Activated CD8-positive, alpha-beta T cell treated with anti-CD3 and anti-CD28 coated beads for 36 hours (primary cell): Measurements from ENCODE around the gene TNFRSF6B. TPM values are rescaled to one million over a fixed set of nuclear protein-coding genes. Genes with fewer than 3 reads are reported as not detected.

ENCODE experiments used
- ATAC-seq: fragments of 200-7000 bp; cut with Tn5 transposase; one replicate; pipeline ENCODE4 v1.10.0; 2021; ENCODE audit warnings: mild to moderate bottlenecking, moderate library complexity
- CTCF ChIA-PET: fragments of 350-600 bp; sonication (Branson Sonifier 250); formaldehyde crosslinking; loops from one replicate; lab custom pipeline; 2021; ENCODE audit warnings: antibody characterized with exemption; lab: Charles Lee
- POLR2A ChIA-PET: fragments of 350-600 bp; sonication (Branson Sonifier 250); formaldehyde crosslinking; loops from one replicate; lab custom pipeline; 2021; ENCODE audit warnings: antibody characterized with exemption; lab: Charles Lee
- DNase-seq: peaks from one replicate; pipeline ENCODE4 v3.0.0-alpha.2; 2020
- H3K27ac Mint-ChIP-seq: one replicate; pipeline ENCODE4 v1.8.0; 2021; ENCODE audit warnings: mild to moderate bottlenecking, mixed read lengths
- H3K27me3 Mint-ChIP-seq: one replicate; pipeline ENCODE4 v1.8.0; 2021; ENCODE audit warnings: mixed read lengths
- H3K36me3 Mint-ChIP-seq: one replicate; pipeline ENCODE4 v1.8.0; 2021; ENCODE audit warnings: low read depth, mixed read lengths
- H3K4me1 Mint-ChIP-seq: one replicate; pipeline ENCODE4 v1.8.0; 2021; ENCODE audit warnings: low read depth, mixed read lengths
- H3K4me3 Mint-ChIP-seq: one replicate; pipeline ENCODE4 v1.8.0; 2021; ENCODE audit warnings: mild to moderate bottlenecking, moderate library complexity, mixed read lengths
- H3K9me3 Mint-ChIP-seq: one replicate; pipeline ENCODE4 v1.8.0; 2021; ENCODE audit warnings: mixed read lengths
- CTCF ChIP-seq: fragments of 200-600 bp; IDR thresholded peaks from one replicate; pipeline ENCODE4 v1.8.0; 2022; ENCODE audit warnings: antibody characterized with exemption, mild to moderate bottlenecking
- intact Hi-C: fragments of 100-400 bp; cut with micrococcal nuclease; formaldehyde crosslinking; loops from one replicate; pipeline ENCODE4 v1.10.0; 2022
- total RNA-seq, 2 experiments: library from RNA; stranded (reverse); gene quantifications; one replicate each; pipeline ENCODE4 v1.2.3, GENCODE V29; 2021

The TNFRSF6B gene
- total RNA-seq, 2 experiments from 2014 or later = not detected

GRCh38 chr20:63737695-63737944 lies 41.2 kb downstream of the TNFRSF6B start:
- Mint-ChIP-seq H3K27ac (no peak overlapping the region), H3K36me3 (peaks cover 11% of the 10 kb centered on the region), H3K9me3 (no peaks in the 10 kb centered on the region), H3K4me1 (peaks cover 26% of the 10 kb centered on the region), H3K27me3 (no peaks in the 10 kb centered on the region), H3K4me3 (peak overlapping the region; percentile 72)
- ATAC-seq (peak; percentile 1), DNase-seq (no peak)
- no peak for TF ChIP-seq CTCF
- POLR2A ChIA-PET = interaction anchor here (1.0 to 2.0 kb wide), 3 partner anchors 30 to 96 kb away, joined by 3 to 12 read pairs (median 3); partner anchors contain the start of genes ARFRP1 and ZGPAT
- intact Hi-C loops = no loop called here
- CTCF ChIA-PET = interaction anchor here (1.2 to 2.4 kb wide), 2 partner anchors 30 to 48 kb away, joined by 4 to 7 read pairs; partner anchors contain the start of genes ARFRP1 and ZGPAT

GRCh38 chr20:63737945-63738686 lies 41.7 kb downstream of the TNFRSF6B start:
- intact Hi-C loops = no loop called here

GRCh38 chr20:63738687-63739129 lies 42.3 kb downstream of the TNFRSF6B start:
- Mint-ChIP-seq H3K9me3 (no peaks in the 10 kb centered on the region), H3K4me3 (peak overlapping the region; percentile 38), H3K4me1 (peaks cover 26% of the 10 kb centered on the region), H3K27ac (no peak overlapping the region), H3K27me3 (no peaks in the 10 kb centered on the region), H3K36me3 (peaks cover 9% of the 10 kb centered on the region)
- ChIA-PET CTCF (interaction anchor here (0.7 to 1.3 kb wide), 3 partner anchors 31 to 199 kb away, joined by 3 to 4 read pairs (median 3); partner anchors contain the start of genes ARFRP1 and ZGPAT), POLR2A (interaction anchor here (0.7 to 2.2 kb wide), 6 partner anchors 8 to 81 kb away, joined by 3 to 6 read pairs (median 4); partner anchors contain the start of gene RTEL1)
- ATAC-seq = no peak
- TF ChIP-seq CTCF = no peak
- peak; percentile 55 for DNase-seq
- intact Hi-C loops = no loop called here

More at GRCh38 chr20:63737945-63738686, 41.7 kb downstream of the TNFRSF6B start:
- Mint-ChIP-seq H3K36me3 (peaks cover 11% of the 10 kb centered on the region), H3K27me3 (no peaks in the 10 kb centered on the region), H3K4me3 (peak overlapping the region; percentile 38), H3K4me1 (peaks cover 26% of the 10 kb centered on the region), H3K27ac (no peak overlapping the region), H3K9me3 (no peaks in the 10 kb centered on the region)
- ChIA-PET CTCF (interaction anchor here (1.2 to 2.4 kb wide), 3 partner anchors 30 to 199 kb away, joined by 3 to 7 read pairs (median 4); partner anchors contain the start of genes ARFRP1 and ZGPAT), POLR2A (interaction anchor here (0.7 to 1.3 kb wide), 5 partner anchors 10 to 30 kb away, joined by 3 to 4 read pairs (median 3); partner anchors contain the start of genes ARFRP1 and ZGPAT)
- ATAC-seq = peak; percentile 5
- DNase-seq = peak; percentile 45
- no peak for TF ChIP-seq CTCF

- TF ChIP-seq CTCF = no peak
- CTCF ChIA-PET = interaction anchor here (0.7 to 1.3 kb wide), 2 partner anchors 32 to 200 kb away, joined by 3 read pairs; partner anchors contain the start of genes ARFRP1 and ZGPAT
- peaks cover 22% of the 10 kb centered on the region for H3K4me1 Mint-ChIP-seq
- H3K4me3 Mint-ChIP-seq = peak within 1 kb of the TSS; percentile 52
- POLR2A ChIA-PET = interaction anchor here (0.6 to 2.2 kb wide), 6 partner anchors 9 to 81 kb away, joined by 3 to 6 read pairs (median 3); partner anchors contain the start of genes ARFRP1, RTEL1 and ZGPAT
- intact Hi-C loops = no loop called here
- peak; percentile 55 for ATAC-seq
- DNase-seq = peak; percentile 60
- H3K27ac Mint-ChIP-seq = no peak within 1 kb of the TSS
- no peaks in the 10 kb centered on the region for H3K27me3 Mint-ChIP-seq
- peaks cover 5% of the 10 kb centered on the region for H3K36me3 Mint-ChIP-seq
- H3K9me3 Mint-ChIP-seq = no peaks in the 10 kb centered on the region
These were observed 42.9 kb downstream of the TNFRSF6B start, which contains the start of gene SLC2A4RG for GRCh38 chr20:63739130-63740069. TSS of gene SLC2A4RG (plus strand) at chr20:63739776. CDS start at chr20:63739913, 137 bp downstream.
